HG03565 (cell line): ENCODE measurements around the gene FBXL14.
"Not testable (repeated sequence)": the region's sequence is repeated elsewhere in the genome, so short reads cannot be mapped to it uniquely, and the experiment has no call there.

Source experiments
- ATAC-seq: cut with Tn5 transposase; IDR thresholded peaks from one replicate; pipeline ENCODE4 v1.9.1; 2021; ENCODE audit warnings: mild to moderate bottlenecking, moderate library complexity; ENCODE audit not compliant: unreplicated experiment

Gene FBXL14

DNA sequence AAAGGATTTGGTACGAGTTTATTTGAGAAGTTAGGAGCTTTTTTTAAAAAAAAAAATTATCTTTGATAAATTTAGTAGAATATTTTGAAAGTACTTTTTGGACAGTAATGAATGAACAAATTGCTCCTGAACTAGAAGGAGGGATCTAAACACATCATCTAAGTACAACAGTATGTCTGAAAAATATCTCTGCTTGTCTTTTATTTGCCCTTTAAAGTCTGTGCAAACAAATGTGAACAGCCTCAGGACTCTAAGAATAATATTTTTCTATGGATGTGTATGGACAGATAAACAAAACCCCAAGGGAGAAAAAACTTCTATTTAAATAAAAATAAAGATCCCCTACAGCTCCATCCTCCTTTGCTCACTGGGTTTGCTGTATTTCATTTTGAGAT, 19.5 kb downstream of the FBXL14 start:
- no peak for ATAC-seq

DNA sequence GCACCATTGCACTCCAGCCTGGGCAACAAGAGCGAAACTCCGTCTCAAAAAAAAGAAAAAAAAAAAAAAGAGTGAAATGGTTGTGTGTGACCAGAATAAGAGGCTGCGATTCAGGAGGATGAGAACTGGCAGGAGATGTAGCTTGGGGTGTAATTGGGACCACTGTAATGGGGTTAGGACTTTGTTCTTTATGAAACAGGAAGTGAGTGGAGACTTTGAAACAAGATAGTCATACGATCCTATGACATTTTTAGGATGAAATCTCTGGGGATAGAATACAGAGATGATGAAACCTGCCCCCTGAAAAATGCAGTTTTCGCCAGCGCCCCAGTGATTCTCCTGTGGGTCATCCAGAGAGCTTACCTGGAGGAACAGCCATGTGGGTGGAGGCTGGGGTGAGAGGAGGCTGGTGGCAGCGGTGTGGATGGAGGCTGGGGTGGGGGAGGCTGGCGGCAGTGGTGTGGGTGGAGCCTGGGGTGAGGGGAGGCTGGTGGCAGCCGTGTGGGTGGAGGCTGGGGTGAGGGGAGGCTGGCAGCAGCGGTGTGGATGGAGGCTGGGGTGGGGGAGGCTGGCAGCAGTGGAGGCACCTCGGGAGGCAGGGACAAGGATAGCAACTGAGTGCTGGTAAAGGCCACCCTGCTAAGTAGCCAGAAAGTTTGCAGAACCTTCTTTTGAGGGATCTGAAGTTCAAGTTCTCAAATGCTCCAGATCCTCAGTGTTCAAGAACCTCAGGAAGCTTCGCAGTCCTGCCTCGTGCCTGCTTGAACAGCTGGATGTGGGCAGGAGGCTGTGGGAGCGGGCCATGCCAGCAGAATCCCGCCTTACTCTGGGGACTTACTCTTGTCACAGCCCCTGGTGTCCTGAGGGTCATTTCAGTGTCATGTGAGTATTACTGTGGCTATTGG, 20.2 kb downstream of the FBXL14 start:
- ATAC-seq, result no peak

DNA sequence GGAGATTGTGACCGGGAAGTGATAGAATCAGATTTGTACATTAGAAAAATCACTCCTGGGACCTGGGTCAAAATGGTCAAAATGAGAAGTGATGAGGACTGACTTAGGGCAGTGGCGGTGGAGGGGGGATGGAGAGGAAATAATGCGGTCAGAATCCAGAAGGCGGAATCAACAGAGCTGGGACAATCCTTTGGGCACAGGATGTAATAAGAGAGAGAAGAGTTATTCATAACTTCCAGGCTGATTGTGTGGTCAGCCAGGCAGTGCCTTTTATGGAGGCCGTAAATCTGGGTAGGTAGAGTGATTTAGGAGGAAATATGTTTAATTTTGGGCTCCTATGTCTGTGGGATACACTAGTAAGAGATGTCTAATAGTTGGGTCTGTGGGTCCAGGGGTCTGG, 21.6 kb downstream of the FBXL14 start:
- no peak for ATAC-seq

DNA sequence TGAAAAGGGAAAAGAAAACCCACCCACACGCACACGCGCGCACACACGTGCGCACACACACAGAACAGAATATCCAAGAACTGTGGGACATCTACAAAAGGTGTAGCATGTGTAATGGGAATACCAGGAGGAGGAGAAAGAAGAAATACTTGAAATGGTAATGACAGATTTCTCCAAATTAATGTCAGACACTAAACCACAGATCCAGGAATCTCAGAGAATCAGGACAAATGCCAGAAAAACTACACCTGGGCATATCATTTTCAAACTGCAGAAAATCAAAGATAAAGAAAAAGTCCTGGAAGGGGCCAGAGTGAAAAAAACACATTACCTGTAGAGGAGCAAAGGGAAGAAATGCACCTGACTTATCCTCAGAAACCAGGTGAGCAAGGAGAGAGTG, 26.5 kb downstream of the FBXL14 start:
- no peak for ATAC-seq

DNA sequence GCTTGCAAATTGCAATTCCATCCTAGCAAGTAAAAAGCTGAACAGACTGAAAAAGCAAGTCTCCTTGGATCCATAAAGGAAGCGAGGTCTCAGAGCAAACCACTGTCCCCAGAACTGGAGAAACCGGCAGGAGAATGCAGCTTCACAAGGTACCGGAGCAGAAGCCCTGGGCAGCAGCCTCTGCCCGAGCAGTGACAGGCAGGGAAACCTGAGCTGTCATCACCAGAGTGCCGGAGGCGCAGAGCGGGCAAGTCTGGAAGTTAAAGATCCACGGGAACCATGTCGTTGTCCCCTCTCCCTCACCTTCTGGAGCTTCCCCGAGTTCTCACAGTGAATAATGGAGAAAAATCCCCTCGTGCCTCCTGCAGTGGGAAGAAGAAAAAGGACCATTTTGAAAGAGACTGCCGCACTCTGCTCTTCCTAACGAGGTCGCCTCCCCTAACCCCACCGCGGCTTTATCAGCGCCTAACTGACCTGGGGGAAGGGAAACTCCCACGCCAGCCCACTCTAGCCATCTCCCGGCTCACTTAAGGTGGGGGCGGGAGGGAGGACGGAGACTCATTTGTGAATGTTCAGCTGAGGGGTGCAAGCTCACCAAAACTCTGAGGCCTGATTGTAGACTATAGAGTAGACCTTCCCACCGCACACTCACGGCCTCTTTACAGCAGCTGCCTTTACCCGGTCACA, 27.8 kb downstream of the FBXL14 start:
- ATAC-seq, result no peak

DNA sequence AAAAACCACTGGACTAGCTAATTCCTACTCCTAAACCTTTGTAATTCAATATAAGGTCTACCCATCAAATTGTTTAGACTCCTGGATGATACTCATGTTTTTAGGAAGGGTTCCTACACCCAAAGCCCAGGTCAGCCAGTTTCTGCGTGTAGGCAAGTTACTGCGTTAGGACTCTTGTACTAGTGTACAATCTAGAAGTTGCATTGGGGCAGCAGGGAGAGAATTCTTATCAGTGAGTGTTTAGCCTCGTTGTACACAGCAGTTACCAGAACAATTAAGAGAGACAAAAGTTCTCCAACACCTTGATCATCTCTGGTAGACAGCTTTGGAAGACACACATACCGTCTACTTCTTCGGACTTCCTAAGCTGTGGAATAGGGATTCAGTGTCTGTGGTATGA, 29.2 kb downstream of the FBXL14 start:
- no peak for ATAC-seq

DNA sequence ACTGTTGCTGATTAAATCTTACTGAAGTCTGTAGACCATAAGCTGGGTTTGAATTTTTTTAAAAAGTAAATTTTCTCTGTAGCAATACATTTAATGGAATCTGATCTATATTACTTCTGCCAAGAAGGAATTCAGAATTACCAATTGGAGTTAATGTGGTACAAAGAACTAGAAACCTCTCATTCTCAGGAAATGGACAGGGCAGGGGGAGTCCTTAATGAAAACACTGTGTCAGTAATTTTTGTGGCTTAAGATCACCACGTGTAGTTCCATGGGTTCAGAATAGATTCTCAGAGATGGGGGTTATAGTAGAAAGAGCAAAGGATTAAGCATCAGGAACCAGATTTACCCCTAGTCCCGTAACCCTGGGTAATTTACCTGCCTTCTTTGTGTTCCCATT, 30.3 kb downstream of the FBXL14 start:
- no peak for ATAC-seq

DNA sequence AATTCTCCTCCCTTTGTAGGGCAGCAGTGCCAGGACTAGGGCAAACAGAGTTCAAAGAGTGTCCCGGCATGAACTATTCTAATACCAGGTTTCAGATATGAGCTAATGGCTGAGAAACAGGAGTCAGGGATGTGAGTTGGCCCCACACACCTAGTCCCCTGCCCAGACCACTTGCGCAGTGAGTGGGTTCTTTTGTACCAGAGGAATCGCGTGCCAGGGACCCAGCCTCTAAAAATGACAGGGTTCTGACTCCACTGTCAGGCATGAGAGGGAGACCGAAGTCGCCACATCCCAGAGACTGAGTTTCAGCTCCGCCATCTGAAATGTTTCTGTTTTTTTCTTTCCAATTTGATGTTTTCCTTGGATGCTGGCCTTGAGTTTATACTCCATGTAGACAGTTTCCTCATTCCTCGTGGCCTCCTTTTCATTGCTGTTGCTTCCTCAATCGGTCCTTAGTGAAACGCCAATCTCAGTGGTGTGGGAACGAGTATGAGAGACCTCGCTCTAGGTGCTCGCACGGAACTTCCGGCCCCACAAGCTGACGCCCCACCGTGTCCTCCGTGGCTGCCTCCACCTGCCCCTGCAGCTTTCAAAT, 31.5 kb downstream of the FBXL14 start:
- ATAC-seq, result no peak

DNA sequence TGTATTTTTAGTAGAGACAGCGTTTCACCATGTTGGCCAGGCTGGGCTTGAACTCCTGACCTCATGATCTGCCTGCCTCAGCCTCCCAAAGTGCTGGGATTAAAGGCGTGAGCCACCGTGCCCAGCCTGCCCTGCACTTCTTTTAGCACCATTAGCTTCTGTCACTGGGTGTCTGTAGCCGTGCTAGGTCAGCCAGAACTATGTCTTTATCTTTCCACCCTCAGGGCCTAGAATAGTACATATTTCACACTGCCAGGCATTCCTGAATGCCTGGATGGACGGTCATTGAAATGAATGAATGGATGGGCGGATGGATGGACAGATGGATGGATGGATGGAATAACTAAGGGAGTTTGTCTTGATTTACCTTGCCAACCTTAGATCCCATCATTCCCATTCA, 33.7 kb downstream of the FBXL14 start:
- ATAC-seq, result no peak

DNA sequence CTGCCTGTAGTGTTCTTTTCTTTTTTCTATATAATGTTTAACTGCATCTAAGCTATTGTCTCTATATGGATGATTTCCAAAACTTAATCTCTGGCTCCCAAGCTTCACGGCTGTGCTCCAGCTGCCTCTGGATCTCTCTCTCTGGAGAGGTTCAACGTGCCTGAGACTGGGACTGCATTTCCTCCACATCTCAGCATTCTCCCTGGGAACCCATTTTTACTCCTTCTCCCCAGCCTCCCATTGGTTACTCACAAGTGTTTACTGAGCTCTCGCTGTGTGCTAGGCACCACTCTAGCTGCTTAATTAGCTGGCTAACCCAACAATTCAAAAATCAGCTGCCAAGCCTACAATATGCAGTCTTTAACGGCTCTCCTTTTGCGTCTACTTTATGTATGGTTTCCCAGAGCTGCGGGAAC, 34.7 kb downstream of the FBXL14 start:
- no peak for ATAC-seq

DNA sequence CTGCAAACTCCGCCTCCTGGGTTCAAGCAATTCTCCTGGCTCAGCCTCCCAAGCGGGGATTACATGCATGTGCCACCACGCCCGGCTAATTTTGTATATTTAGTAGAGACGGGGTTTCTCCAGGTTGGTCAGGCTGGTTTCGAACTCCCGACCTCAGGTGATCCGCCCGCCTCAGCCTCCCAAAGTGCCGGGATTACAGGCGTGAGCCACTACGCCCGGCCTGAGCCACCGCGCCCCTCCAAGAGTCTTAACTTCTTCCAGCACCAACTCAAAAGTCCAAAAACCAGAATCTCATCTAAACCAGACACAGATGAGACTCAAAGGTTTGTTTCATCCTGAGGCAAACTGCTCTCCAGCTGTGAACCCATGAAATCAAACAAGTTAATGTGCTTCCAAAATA, 36.3 kb downstream of the FBXL14 start:
- ATAC-seq, result not testable (repeated sequence)

DNA sequence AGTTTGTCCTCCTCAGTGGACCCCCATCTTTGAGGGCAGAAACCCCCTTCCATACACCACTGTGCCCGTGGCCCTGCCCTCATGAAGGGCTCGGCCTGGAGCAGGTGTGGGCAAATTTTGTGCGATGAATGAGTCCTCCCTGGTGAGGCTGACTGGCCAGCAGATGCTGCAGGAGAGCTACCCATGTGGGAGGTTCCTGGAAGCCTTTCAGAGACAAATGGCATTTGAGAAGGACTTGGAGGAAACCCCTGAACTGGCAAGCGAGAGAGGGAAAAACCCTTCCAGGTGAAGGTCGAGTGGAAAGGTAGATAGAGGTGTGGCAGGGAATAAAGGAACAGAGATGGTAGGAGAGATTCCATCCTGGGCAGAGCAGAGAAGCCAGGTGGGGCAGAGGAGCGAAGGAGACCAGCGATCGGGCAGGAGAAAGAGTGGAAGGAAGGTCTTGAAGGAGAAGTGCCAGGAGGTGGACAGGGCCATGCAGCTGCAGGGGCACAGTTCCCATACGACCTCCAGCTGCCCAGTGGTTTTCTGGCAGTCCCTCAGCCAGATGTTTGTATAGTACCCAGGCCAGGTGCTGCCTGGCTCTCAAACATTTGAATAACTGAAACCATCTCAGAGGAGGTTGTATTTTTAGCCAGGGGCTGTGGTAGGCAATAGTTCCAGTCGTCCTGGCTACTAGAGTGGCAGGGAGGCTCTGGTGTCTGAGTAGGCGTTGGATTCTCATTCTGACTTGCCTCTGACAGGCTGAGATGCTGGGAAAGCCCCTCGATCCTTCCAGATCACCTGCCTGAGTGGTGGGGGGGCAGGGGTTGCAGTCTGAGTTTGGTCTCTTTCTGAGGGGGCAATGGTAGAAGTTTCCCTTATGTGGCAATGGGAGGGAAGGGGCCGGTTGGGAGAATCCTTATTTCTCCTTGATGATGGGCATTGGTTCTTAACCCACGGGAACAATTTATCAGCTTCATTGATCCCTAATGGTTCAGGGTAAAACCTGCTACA, 40.1 kb downstream of the FBXL14 start:
- ATAC-seq, result peak; percentile 92

DNA sequence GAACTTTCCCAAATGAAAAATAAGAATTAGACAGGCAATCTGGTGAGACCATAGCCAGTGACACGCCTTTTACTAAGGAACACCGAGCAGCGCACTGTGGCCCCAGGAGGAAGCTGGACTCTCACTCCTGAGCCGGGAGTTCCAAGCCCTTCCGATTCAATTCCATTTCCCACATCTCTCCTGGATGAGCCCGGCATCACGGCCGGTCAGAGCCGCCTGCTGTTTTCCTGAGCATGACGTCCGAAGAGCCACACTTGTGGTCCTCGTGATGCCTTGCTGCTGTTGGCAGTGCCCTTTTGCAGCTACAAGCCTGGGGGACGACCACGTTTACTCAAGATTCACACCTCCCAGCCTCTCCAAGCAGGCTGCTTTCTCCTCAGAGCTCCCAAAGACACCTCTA, 40.8 kb downstream of the FBXL14 start:
- no peak for ATAC-seq

DNA sequence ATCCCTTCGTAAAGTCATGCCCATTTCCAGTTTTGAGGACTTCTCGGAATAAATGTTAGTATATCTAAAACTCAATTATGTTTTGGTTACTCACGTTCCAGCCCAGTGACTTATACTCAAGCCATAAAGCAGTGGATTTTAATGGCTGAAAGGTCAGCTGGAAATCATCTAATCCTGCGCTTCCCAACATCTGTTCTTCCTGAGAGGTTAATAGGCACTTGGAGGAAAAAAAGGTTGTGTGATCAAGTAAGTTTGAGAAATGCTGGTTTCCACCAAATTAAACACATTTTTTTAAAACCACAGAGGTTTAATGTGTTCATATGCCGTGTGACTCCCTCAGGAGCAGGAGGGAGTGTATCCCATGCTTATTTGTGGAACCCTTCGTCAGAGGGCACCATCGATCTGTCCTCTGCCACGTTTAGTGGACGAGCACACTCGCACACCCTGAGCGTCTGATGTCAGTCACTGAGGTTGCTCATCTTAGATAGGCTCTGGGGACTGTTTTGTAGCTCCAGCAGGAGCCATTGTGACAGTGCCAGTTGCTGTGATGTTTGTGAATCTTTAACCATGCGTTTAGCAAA, 41.4 kb downstream of the FBXL14 start:
- ATAC-seq, result no peak

DNA sequence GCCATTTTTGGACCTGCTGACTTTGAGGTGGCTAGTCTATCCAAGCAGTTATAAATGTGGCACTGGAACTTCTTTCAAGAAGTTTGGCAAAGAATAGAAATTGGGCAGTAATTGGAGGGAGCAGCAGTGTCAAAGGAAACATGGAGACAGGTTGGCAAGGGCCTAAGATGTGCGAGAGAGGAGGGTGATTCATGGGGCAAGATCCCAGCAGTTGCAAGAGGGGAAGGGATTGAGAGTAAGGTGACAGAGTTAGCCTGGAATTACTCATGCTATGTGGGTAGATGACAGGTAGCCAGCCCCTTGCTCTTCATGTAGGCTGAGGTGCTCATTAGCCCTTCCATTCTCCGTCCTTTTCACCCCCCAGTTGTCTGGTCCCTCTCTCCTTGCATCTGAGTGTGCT, 42.2 kb downstream of the FBXL14 start:
- ATAC-seq, result no peak

DNA sequence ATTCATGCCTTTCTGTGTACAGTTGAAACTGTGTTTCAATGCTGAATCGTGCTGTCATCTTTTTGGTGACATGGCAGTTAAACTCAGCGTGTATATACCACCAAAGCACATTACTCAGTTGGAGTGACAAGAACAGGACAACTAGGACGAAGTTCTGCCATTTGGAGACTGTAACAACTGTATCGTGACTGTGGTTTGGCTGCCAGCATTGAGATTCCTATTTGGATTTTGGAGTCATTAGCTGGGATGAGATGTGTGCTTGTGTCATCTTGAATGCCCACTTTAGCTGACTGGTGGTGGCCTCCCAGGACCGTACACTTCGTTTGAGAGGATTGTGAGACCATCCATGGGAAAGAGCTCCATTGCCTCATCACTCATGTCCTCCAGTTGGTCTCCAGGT, 42.9 kb downstream of the FBXL14 start:
- ATAC-seq, result no peak

DNA sequence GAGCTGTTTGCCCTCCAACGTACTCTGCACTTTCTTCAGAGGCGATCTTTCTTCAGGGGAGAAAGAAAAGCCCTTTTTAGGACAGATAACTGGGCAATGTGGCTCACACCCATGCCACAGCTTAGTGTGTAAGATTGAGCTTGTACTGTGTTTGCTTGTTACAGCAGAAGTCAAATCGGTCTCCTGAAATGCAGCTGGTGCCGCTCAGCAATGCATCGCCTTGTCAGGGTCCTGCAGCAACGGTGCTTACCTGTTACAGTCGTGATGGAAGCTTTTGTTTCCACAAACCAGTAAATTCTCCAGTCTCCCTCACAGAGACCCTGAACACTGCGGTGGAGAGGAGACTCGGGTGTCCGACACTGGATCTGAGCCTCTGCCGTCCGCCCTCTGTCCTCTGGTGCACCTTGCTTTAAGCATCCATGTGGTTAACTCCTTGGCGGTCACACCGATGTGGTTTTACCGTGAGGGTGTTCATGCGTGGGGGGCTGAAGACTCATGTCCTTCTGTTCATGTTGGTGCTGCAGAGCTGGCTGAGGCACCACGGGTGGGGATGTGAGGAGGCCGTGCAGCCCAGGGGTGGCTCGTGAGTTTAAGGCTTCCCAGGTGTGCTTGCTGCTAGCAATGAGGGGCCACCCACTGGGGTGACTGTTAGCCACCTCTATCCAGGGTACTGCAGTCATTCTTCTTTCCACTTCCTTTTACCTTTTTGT, 47.3 kb downstream of the FBXL14 start:
- ATAC-seq, result no peak

DNA sequence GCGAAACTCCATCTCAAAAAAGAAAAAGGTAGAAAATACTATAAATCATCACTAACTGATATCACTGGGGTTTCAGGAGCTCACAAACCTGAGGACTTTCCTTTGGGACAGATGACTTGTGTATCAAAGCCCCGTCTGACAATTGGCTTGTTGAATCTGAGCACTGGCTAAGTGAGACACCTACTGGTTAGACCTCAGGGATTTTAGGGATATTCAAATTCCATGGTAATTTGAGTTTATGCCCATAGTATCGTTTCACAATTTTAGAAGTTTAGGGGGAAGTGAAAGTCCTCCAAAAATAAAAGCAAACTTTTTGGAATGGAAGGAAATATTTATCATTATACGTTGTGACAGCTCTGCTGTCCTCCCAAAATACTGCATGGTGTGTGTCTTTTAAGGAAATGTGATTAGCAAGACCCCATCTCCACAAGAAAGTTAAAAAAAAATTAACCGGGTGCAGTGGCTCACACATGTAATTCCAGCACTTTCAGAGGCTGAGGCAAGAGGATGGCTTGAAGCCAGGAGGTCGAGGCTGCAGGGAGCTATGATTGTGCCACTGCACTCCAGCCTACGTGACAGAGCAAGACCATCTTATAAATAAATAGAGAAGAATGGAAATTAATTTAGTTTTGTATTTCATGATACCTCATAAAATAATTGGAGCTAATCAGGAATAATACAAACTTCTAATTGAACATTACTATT, 49.2 kb downstream of the FBXL14 start:
- ATAC-seq, result no peak

DNA sequence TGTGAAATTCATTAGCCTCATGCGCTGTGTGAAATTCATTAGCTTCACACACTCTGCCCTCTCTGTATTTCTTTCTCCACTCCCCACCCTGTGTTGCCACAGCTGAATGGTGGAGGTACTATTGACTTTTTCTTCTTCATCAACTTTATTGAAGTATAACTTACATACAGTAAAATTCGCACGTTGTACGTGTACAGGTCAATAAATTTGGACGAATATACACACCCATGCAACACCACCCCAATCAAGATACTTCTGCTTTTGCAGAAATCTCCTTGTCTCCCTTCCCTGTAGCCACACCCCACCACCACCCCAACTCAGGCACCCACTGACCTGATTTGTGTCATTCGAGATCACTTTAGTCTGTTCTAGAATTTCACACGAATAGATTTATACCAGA, 51.8 kb downstream of the FBXL14 start:
- no peak for ATAC-seq
